A549 treated with AZD9567 at 1 μM for 4 hours (cell line): Measurements from ENCODE around the gene STOML3. TPM values are rescaled to one million over a fixed set of nuclear protein-coding genes. Genes with fewer than 3 reads are reported as not detected.

ENCODE experiments used
- total RNA-seq: library from RNA; stranded (reverse); fragments of 200-300 nt; extraction: Qiagen RNA extraction; gene quantifications from 5 replicates; pipeline ENCODE4 v1.2.3, GENCODE V29; 2022; ENCODE audit not compliant: insufficient read depth

STOML3 gene
- total RNA-seq, result not detected in 5 replicates

GRCh38 chr13:38990693-38991092 is at the start of gene STOML3:
TSS of gene STOML3 (minus strand) at chr13:38990831. CDS start at chr13:38990721, 110 bp downstream.

GRCh38 chr13:39037880-39038568 is 47.4 kb upstream of the STOML3 start, which contains the start of the genes NHLRC3 and PROSER1:
TSS of gene NHLRC3 (plus strand) at chr13:39038456. CDS start at chr13:39038640, 184 bp downstream.
TSS of gene PROSER1 (minus strand) at chr13:39038089. CDS start at chr13:39037242, 847 bp downstream.

Other genes with a start within 250 kb of the STOML3 start
- 11.1 to 21.3 TPM (median 11.5 TPM) in 5 replicates for gene PROSER1, start 47.3 kb upstream of the STOML3 start, total RNA-seq
- 2.0 to 4.4 TPM (median 3.9 TPM) in 5 replicates for gene NHLRC3, start 47.6 kb upstream of the STOML3 start, total RNA-seq